ENCODE data around the gene EDA.

Gene EDA

DNA sequence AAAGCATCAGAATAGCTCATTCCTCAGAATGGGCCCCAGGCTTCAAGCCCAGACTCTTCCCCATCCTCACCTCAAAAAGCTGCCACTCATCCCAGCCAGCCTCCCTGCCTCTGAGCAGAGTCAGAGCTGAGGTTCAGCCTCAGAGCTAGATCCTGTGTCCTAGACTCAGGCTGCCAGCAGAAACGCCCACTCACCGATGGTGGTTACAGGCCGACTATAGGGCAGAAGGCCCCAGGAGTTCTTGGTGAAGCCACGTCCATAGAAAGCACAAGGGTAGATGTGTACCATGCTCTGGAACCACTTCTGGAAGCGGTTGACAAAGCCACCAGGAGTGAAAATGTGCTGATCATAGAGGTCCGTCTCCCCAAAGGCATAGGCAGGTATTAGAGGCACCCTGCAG is 426.1 kb downstream of the EDA start:
- no peak for TF ChIP-seq CTCF (IDR thresholded peaks at IDR 0.05; ENCODE audit: low read depth, low read length)
- Histone ChIP-seq H3K4me1 (no peaks in the 10 kb centered on the region), H3K36me3 (no peaks in the 10 kb centered on the region), H3K9me3 (no peaks in the 10 kb centered on the region), H3K27me3 (no peaks in the 10 kb centered on the region), H3K4me3 (ENCODE audit: low read depth, low read length) (no peak overlapping the region)
- DNase-seq = no peak

DNA sequence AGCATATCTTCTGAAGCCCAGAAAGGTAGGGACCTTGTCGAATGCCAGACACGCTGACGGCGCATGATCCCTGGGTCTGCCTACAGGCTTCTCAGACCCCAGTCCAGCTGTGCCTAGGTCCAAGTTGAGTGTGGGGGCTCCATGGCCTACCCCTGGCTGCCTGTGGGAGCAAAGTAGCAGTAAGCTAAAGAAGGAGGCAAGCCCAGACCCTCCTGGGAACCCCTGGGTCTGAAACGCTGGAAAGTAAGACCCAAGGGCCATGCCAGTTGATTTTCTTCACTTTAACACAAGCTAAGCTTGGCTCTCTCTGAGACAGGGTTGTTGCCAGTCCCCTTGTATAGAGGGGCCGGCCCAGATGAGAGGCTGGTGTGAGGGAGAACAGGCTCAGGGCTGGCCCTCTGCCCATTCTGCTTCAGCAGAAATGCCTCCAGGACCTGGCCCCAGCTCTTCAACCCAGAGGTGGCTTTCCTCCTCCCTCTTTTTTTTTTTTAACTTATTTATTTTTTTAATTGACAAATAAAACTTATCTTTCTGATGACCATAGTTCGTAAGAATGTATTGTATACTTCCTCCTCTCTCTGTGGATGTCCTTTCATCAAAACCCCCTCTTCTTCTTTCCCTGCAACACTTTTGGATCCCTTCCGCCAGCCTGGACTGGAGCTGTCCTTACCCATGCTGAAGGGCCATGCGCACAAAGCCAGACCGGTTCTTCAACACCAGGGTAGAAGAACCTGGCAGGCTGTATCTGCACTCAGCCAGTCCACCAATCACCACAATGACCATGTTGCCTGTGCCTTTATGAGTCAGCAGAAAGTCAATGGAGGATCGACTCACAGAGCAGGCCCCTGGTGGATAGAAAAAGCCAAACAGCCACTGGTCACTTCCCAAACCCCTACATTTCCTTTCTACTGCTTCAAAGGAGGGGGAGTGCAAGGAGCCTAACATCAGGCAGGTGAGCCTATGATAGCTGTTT is 426.8 kb downstream of the EDA start:
- TF ChIP-seq CTCF (IDR thresholded peaks at IDR 0.05; ENCODE audit: low read depth, low read length) = no peak
- no peaks in the 10 kb centered on the region for H3K9me3 ChIP-seq

GRCh38 chrX:70043685-70044084 is 427.8 kb downstream of the EDA start:
- TF ChIP-seq CTCF (IDR thresholded peaks at IDR 0.05; ENCODE audit: low read depth, low read length) = no peak
- DNase-seq = no peak
- H3K36me3 ChIP-seq = no peaks in the 10 kb centered on the region
- H3K4me3 ChIP-seq (ENCODE audit: low read depth, low read length) = no peak overlapping the region
- no peaks in the 10 kb centered on the region for H3K9me3 ChIP-seq
- no peaks in the 10 kb centered on the region for H3K4me1 ChIP-seq
- H3K27me3 ChIP-seq = no peaks in the 10 kb centered on the region

More for the DNA sequence above, 426.8 kb downstream of the EDA start:
- Histone ChIP-seq H3K4me1 (no peaks in the 10 kb centered on the region), H3K4me3 (ENCODE audit: low read depth, low read length) (no peak overlapping the region), H3K27me3 (no peaks in the 10 kb centered on the region), H3K36me3 (no peaks in the 10 kb centered on the region)
- DNase-seq = no peak

- Histone ChIP-seq H3K9me3 (no peaks in the 10 kb centered on the region), H3K4me1 (no peaks in the 10 kb centered on the region), H3K36me3 (no peaks in the 10 kb centered on the region), H3K27me3 (no peaks in the 10 kb centered on the region), H3K4me3 (ENCODE audit: low read depth, low read length) (no peak overlapping the region)
- no peak for TF ChIP-seq CTCF (IDR thresholded peaks at IDR 0.05; ENCODE audit: low read depth, low read length)
- DNase-seq = no peak
Observed at GRCh38 chrX:70044541-70045245, 428.8 kb downstream of the EDA start.

DNA sequence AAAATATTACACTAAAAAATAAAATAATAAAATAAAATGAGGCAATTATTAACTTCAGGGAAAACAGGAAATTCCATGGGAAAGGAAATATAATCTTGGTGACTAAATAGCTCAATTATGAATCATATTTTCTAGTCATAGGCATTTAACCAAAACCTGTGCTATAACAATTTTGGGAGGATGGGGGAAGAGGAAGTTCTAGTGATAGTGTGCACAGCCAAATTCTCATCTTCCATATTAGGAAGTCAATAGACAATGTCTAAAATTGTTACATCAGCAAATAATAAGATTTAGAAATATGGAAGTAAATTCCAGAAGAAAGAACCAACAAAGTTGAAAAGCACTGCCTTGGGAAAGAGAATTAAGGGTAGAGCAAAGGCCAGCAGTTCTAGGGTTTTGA is 431.1 kb downstream of the EDA start:
- no peak for DNase-seq
- H3K27me3 ChIP-seq = no peaks in the 10 kb centered on the region
- TF ChIP-seq CTCF (IDR thresholded peaks at IDR 0.05; ENCODE audit: low read depth, low read length) = no peak
- H3K4me1 ChIP-seq = no peaks in the 10 kb centered on the region
- H3K9me3 ChIP-seq = no peaks in the 10 kb centered on the region
- H3K4me3 ChIP-seq (ENCODE audit: low read depth, low read length) = no peak overlapping the region
- no peaks in the 10 kb centered on the region for H3K36me3 ChIP-seq

- H3K27me3 ChIP-seq = no peaks in the 10 kb centered on the region
- no peak overlapping the region for H3K4me3 ChIP-seq (ENCODE audit: low read depth, low read length)
- no peaks in the 10 kb centered on the region for H3K4me1 ChIP-seq
- DNase-seq = no peak
- no peaks in the 10 kb centered on the region for H3K9me3 ChIP-seq
- H3K36me3 ChIP-seq = no peaks in the 10 kb centered on the region
- TF ChIP-seq CTCF (IDR thresholded peaks at IDR 0.05; ENCODE audit: low read depth, low read length) = no peak
Observed at GRCh38 chrX:70049406-70049805, 433.5 kb downstream of the EDA start.

Data from BE2C (cell line).